HEK293T (cell line): ENCODE results near the gene WBP1.

Source experiments
- FOXM1 ChIP-seq: fragments of 450-650 bp; IDR thresholded peaks from 2 replicates; pipeline ENCODE4 v1.6.1; 2017; ENCODE audit warnings: mild to moderate bottlenecking, borderline replicate concordance
- NFRKB ChIP-seq: fragments of 450-650 bp; IDR thresholded peaks from 2 replicates; pipeline ENCODE4 v1.6.1; 2016; ENCODE audit warnings: mild to moderate bottlenecking, moderate library complexity
- TARDBP ChIP-seq: fragments of 450-650 bp; IDR thresholded peaks from 2 replicates; pipeline ENCODE4 v1.6.1; 2016

- TF ChIP-seq FOXM1 (no peak), TARDBP (no peak), NFRKB (no peak)
Observed at GRCh38 chr2:74424139-74424992, 33.9 kb upstream of the WBP1 start.
